Testis (tissue), 2 donors: Measurements from ENCODE around the gene HLA-A.

Experiments used
- POLR2A ChIP-seq: fragments of 450-650 bp; IDR thresholded peaks from one replicate; pipeline ENCODE4 v1.6.1; 2017; ENCODE audit warnings: antibody characterized with exemption, mild to moderate bottlenecking, moderate library complexity
- TF ChIP-seq, protein P1 (sequence below), 3 experiments: fragments of 450-650 bp in 2 of 3; fragments of 200-600 bp in 1 of 3; sonication (generic) in 1 of 3; IDR thresholded peaks; one replicate each; pipeline ENCODE4 v1.5.1; 2016 to 2019; ENCODE audit warnings: antibody characterized with exemption in 3 of 3, mild to moderate bottlenecking in 2 of 3, moderate library complexity in 1 of 3

- TF ChIP-seq, protein P1, sequence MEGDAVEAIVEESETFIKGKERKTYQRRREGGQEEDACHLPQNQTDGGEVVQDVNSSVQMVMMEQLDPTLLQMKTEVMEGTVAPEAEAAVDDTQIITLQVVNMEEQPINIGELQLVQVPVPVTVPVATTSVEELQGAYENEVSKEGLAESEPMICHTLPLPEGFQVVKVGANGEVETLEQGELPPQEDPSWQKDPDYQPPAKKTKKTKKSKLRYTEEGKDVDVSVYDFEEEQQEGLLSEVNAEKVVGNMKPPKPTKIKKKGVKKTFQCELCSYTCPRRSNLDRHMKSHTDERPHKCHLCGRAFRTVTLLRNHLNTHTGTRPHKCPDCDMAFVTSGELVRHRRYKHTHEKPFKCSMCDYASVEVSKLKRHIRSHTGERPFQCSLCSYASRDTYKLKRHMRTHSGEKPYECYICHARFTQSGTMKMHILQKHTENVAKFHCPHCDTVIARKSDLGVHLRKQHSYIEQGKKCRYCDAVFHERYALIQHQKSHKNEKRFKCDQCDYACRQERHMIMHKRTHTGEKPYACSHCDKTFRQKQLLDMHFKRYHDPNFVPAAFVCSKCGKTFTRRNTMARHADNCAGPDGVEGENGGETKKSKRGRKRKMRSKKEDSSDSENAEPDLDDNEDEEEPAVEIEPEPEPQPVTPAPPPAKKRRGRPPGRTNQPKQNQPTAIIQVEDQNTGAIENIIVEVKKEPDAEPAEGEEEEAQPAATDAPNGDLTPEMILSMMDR (IDR thresholded peaks at IDR 0.05), result no peak
- no peak for TF ChIP-seq POLR2A
Measured at GRCh38 chr6:29953001-29953441, 10.7 kb downstream of the HLA-A start.
